HG03378 (cell line): ENCODE data around the gene PDHX.

ENCODE experiments used
- ATAC-seq: cut with Tn5 transposase; IDR thresholded peaks from one replicate; pipeline ENCODE4 v1.9.1; 2021; ENCODE audit warnings: mild to moderate bottlenecking, moderate library complexity; ENCODE audit not compliant: unreplicated experiment

PDHX gene

DNA sequence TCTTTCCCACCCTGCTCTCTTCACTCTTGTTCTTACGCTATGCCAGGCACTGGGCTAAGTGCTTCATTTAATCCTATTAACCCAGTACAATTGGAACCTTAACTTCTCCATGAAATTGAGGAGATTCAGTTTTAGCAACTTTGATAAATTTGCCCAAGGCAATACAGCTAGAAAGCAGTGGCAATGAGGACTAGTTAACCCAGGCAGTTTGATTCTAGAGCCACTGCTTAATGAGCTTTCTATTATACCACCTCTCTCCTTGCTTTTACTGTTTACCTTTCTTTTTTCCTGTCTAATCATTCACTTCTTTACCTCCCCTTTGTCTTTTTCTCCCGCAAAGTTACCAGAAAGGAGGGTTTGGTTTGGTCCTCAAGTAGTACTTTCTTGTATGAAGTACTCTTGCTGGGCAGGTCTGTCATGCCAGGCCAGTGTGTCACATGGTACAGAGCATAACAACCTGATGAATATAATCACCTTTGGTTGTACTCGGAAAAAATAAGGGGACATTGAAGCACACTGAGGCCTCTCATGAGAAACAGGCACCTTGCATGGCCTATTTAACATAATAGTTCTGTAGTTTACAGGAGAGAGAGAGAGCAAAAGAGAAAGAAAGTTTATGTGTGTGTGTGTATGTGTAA, 70.6 kb downstream of the PDHX start:
- ATAC-seq: no peak

DNA sequence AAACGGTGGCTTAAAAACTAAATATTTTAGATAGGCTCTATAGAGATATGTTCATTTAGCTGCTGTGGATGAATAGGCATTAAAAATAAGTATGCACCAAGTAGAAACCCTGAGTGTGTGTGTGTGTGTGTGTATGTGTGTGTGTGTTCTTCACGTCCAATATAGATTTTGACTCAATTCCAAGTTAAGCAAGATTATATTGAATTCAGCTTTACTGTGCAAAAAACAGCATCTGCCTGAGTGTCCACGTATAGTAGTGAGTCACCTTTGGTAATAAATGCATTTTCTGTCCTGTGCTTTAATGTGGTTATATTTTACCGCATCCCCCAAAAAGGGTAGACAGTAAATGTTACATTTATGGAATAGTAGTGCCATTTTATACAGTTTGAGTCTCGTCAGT, 71.2 kb downstream of the PDHX start:
- no peak for ATAC-seq

DNA sequence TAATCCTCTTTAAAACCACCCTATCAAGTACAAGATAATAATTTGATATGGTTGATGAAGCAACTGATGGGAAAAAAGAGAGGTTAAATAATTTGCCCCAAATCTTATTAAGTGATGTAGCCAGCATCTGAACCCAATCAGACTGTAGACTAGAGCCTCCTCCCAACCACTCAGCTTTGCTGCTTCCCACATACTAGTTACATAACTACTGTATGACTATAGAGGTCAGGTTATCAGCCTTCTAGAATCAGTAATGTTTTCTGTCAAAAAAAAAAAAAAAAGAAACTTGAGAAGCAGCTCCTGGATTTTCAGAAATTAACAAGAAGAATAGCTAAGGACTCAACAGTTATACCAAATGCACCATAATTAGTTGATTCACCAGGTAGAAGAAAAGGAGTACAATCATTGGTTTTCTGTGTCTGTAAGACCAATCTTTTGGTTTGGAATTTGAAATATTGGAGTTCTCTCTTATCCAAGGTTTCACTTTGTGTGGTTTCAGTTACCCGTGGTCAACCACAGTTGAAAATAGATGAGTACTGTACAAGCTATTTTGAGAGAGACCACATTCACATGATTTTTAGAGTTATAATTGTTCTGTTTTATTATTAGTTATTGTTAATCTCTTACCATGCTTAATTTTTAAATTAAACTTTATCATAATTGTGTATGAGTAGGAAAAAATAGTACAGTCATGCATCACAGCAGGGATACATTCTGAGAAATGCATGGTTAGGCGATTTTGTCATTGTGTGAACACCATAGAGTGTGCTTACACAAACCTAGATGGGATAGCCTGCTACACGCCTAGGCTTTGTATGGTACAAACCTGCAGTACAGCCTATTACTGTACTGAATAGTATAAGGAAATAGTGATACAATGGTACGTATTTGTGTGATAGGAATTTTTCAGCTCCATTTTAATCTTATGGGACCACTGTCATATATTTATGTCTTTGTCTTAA, 72.2 kb downstream of the PDHX start:
- ATAC-seq: peak; percentile 83

DNA sequence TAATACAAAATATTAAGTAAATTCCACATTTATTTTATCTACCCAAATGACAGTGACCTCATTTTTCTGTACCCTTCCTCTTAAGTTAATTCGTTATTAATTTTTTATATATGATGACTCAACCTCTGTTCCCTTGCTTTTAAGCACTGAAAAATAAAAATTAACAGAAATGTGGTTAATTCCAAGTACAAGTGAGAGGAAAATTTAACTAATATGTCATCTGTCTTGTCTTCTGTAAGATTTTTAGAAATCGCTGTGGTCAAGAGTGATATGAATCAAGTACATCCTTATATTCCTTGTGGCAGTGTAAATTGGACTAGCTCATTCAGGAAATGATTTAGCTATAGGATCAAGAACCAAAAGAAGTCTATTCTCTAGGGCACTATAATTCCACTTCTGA, 74.5 kb downstream of the PDHX start:
- ATAC-seq: no peak

GRCh38 chr11:34994854-34995253, 78.4 kb downstream of the PDHX start:
- ATAC-seq: no peak

DNA sequence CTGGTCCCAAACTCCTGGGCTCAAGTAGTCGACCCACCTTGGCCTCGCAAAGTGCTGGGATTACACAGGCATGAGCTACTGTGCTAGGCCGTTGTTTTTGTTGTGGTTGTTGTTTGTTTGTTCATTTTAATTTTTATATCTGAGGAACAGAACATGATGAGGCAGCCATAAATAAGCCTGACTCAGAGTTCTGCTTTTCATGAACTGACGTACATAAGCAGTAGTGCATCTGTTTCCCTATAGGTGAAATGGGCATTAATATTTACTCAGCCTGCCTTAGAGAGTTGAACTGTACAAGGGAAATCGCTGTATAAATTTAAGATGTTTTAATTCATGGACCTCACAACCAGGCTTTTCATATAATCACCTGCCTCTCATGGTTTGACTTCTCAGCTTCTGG, 80.5 kb downstream of the PDHX start:
- ATAC-seq: no peak

GRCh38 chr11:34997952-34998528, 81.6 kb downstream of the PDHX start:
- no peak for ATAC-seq

- ATAC-seq: no peak
These were observed 83.0 kb downstream of the PDHX start for GRCh38 chr11:34999453-34999852.

DNA sequence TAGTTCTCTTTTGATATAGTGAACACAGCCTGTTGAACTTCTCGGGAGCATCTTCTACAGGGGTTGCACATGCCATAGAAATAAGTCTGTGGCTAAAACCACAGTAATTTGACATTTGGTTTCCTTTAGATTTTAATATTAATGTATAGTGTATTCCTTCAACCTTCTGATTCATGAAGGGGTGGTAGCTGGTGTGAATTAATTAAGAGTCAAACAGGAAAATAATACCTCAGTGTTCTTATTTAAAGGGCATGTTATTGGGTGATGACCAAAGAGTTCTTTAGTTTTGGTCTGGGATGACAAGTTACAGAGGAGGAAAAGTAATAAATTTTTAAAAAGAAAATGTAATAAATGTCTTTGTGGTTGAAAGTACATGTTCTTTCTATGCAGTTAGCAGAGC, 86.8 kb downstream of the PDHX start:
- no peak for ATAC-seq

- ATAC-seq: no peak
These were observed 87.2 kb downstream of the PDHX start for GRCh38 chr11:35003658-35004057.

- ATAC-seq: no peak
These were observed 88.8 kb downstream of the PDHX start for GRCh38 chr11:35005141-35005780.

- ATAC-seq: peak; percentile 86
These were observed 90.1 kb downstream of the PDHX start for GRCh38 chr11:35006389-35007128.

GRCh38 chr11:35007277-35007676, 90.9 kb downstream of the PDHX start:
- peak; percentile 57 for ATAC-seq

DNA sequence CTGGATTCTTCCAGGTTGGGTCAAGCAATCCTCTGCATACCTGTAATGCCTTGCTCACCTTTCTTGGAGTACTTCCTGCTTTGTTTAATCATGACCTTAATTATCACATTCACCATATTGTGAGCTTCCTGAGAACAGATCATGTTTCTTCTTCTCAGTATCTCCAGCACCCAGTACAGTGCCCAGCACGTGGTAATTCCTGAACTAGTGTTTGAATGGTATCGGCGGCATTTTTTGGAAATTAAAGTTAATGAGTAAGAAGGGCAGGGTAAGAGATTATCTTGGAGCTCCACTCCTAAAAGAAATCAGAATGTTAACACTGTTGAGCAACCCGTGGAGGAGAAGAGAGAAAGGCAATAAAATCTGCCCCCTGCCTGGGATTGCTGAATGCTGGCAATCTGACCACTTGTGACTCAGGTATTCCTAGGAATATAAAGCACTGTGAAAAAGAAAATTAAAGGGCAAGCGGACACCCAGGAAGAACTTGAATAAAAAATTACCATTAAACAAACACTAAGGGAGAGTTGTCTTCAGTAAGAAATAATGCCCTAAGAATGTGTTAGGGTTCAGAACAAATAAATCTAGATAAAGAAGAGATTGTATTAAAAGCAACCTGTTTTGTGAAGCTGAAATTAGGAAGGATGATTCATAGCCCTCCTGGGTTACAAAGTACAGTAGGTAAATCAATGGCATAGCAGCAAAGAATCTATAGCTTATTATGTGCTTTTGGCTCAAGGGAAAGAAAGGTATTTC, 92.9 kb downstream of the PDHX start:
- no peak for ATAC-seq

DNA sequence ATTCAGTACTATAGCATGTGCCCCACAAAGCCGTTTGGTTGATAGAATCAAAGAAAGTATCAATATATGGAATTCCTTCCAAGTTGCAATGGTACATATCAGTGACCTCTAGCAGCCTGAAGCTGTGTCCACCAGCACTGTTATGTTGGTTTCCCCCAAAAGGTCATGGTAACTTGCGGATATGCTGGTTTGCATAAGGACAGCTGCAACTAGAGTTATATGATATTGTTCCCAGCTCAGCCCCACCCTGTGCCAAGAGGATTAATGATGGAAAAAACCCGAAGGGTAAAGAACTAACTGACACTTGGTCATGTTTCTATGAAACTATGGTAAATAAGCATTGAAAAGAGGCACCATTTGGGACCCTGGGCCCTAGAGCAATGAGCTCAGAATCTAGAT, 93.5 kb downstream of the PDHX start:
- no peak for ATAC-seq

DNA sequence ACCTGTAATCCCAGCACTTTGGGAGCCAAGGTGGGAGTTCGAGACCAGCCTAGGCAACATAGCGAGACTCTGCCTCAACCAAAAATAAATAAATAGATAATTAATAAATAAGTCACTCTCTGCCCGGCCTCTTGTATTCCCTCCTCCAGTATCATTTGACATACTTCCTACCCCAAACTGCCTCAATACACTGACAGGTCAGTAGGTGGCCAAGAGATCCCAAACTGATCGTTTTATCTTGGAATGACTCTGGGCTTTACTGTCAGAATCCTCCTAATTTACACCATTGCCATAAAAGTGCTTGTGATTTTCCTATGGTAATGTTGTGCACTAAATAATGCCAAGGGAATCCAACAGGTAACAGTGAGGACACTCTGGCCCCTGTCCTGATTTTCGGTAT, 94.2 kb downstream of the PDHX start:
- ATAC-seq: no peak

DNA sequence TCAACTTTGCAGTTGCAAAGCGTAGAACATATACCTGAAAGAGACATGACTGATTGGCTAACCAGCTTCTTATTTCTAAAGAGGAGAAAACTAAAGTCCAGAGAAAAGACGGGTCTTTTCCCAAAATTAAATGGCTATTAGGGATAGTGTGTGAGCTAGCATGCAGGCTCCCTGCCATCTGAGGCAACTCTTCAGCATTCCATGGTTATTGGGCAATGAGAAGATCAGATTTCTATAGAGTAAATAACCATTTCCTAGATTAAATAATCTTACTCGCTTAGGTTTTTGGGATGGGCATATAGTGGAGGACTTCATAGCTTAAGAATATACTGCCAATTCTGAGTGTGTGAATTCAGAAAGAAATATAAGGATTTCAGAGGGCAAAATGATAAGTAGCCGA, 95.0 kb downstream of the PDHX start:
- ATAC-seq: no peak

DNA sequence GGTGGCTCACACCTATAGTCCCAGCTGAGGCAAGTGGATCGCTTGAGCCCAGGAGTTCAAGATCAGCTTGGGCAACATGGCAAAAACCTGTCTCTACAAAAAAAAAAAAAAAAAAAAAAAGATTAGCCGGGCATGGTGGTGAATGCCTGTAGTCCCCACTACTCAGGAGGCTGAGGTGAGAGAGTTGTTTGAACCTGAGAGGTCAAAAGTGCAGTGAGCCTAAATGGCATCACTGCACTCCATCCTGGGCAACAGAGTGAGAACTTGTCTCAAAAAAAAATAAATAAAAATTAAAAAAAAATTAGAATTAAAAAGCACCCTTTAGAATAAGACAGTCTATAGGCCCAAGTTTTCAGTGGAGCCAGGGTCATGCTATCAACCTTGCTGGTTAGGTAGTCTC, 95.5 kb downstream of the PDHX start:
- ATAC-seq: no peak

DNA sequence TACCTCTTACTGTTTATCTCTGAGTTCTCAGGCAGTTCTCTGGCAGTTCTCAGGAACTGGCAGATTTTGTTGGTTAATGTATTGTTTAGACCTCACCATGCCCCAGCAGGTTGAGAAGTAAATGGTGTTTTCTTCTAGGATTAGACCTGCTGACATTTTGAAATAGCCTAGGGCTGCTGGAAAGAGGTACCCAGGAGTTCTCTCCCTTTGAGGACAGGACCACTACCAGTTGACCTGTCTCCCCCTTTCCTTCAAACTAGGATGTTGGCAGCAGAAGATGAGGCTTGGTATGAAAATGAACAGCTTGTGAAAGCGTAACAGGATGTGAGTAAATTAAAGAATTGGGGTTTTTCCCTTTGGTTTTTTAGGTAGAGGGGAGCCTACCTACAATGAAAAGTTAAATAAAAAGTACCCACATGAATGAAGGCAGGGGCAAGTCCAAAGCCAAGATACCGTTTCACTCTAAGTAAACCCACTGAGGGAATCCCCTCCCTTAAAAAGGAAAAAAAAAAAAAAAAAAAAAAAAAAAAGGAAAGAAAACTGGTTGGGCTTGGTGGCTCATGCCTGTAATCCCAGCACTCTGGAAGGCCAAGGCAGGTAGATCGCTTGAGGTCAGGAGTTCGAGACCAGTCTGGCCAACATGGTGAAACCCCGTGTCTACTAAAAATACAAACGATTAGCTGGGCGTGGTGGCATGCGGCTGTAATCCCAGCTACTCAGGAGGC, 96.2 kb downstream of the PDHX start:
- ATAC-seq: peak; percentile 76
